CD14-positive monocyte (primary cell): ENCODE measurements around the gene CCNY. TPM values are rescaled to one million over a fixed set of nuclear protein-coding genes. Genes with fewer than 3 reads are reported as not detected.
A peak's percentile ranks its signal among the peaks of the same experiment; 100 is the strongest.

Source experiments
- DNase-seq, 3 donors: peaks; one replicate each; pipeline ENCODE4 v3.0.0-alpha.2; 2011 to 2022
- H2AFZ ChIP-seq: 2 replicates; pipeline ENCODE4 v1.6.0; 2012; ENCODE audit warnings: mild to moderate bottlenecking, low read depth, low read length, inconsistent platforms; ENCODE audit not compliant: insufficient read depth, poor library complexity, severe bottlenecking
- H3K27ac ChIP-seq, 2 donors: 1 replicate in 1 of 2; 2 replicates in 1 of 2; pipeline ENCODE4 v1.5.1; 2012 to 2013; ENCODE audit warnings: low read length in 2 of 2, control low read depth in 1 of 2, inconsistent platforms in 1 of 2, low read depth in 1 of 2, mild to moderate bottlenecking in 1 of 2
- H3K27me3 ChIP-seq, 2 donors: one replicate each; pipeline versions ENCODE4 v1.6.0 to v1.6.1; 2011 to 2013; ENCODE audit warnings: low read length in 2 of 2; ENCODE audit not compliant: control insufficient read depth in 2 of 2, insufficient read depth in 2 of 2
- H3K36me3 ChIP-seq, 2 donors: replicated peaks in 1 of 2; 1 replicate in 1 of 2; 2 replicates in 1 of 2; pipeline versions ENCODE4 v1.5.1 to v1.6.1; 2012 to 2013; ENCODE audit warnings: low read length in 2 of 2, control low read depth in 1 of 2, inconsistent platforms in 1 of 2, mild to moderate bottlenecking in 1 of 2; ENCODE audit not compliant: insufficient read depth in 2 of 2, control insufficient read depth in 1 of 2
- H3K4me1 ChIP-seq, 2 donors: 1 replicate in 1 of 2; 2 replicates in 1 of 2; pipeline versions ENCODE4 v1.5.1 to v1.6.1; 2012 to 2013; ENCODE audit warnings: low read length in 2 of 2, control low read depth in 1 of 2, inconsistent platforms in 1 of 2, mild to moderate bottlenecking in 1 of 2, moderate library complexity in 1 of 2; ENCODE audit not compliant: insufficient read depth in 2 of 2, control insufficient read depth in 1 of 2
- H3K4me2 ChIP-seq: replicated peaks from 2 replicates; pipeline ENCODE3; 2012; ENCODE audit warnings: low read length, moderate library complexity, mild to moderate bottlenecking; ENCODE audit not compliant: poor library complexity, severe bottlenecking; ENCODE audit errors: extremely low read depth
- H3K4me3 ChIP-seq, 3 experiments: fragments of 200-600 bp in 1 of 3; sonication (generic) in 1 of 3; replicated peaks in 1 of 3; 1 replicate in 2 of 3; 2 replicates in 1 of 3; pipeline ENCODE4 v1.5.1; 2011 to 2013; ENCODE audit warnings: low read length in 3 of 3, mild to moderate bottlenecking in 3 of 3, control low read depth in 2 of 3, low read depth in 2 of 3, inconsistent platforms in 1 of 3, moderate library complexity in 1 of 3
- H3K79me2 ChIP-seq: 2 replicates; pipeline ENCODE4 v1.6.0; 2012; ENCODE audit warnings: mild to moderate bottlenecking, control low read depth, inconsistent platforms, low read length, moderate library complexity; ENCODE audit not compliant: insufficient read depth
- H3K9ac ChIP-seq: 2 replicates; pipeline ENCODE4 v1.6.0; 2017; ENCODE audit warnings: low read length, mild to moderate bottlenecking; ENCODE audit not compliant: insufficient read depth, poor library complexity, severe bottlenecking
- H3K9me3 ChIP-seq, 2 donors: replicated peaks in 1 of 2; 1 replicate in 1 of 2; 2 replicates in 1 of 2; pipeline versions ENCODE4 v1.5.1 to v1.6.1; 2012 to 2013; ENCODE audit warnings: low read length in 2 of 2, control low read depth in 1 of 2; ENCODE audit not compliant: control insufficient read depth in 1 of 2, insufficient read depth in 1 of 2
- H4K20me1 ChIP-seq: 2 replicates; pipeline ENCODE4 v1.6.0; 2012; ENCODE audit warnings: mild to moderate bottlenecking, low read length, control low read depth, moderate library complexity; ENCODE audit not compliant: insufficient read depth
- H3K27ac Mint-ChIP-seq, 7 donors: one replicate each; pipeline ENCODE4 v1.8.0; 2020; ENCODE audit warnings: mild to moderate bottlenecking in 7 of 7, mixed read lengths in 7 of 7, moderate library complexity in 6 of 7, inconsistent platforms in 2 of 7
- H3K27me3 Mint-ChIP-seq, 3 donors: one replicate each; pipeline ENCODE4 v1.8.0; 2021 to 2022; ENCODE audit warnings: low read depth in 3 of 3, mild to moderate bottlenecking in 3 of 3, mixed read lengths in 3 of 3, moderate library complexity in 3 of 3, inconsistent platforms in 1 of 3
- H3K36me3 Mint-ChIP-seq, 2 donors: one replicate each; pipeline ENCODE4 v1.8.0; 2020; ENCODE audit warnings: mixed read lengths in 2 of 2, inconsistent platforms in 1 of 2, mild to moderate bottlenecking in 1 of 2
- H3K4me1 Mint-ChIP-seq: one replicate; pipeline ENCODE4 v1.8.0; 2020; ENCODE audit warnings: mild to moderate bottlenecking, mixed read lengths
- H3K4me3 Mint-ChIP-seq, 2 donors: one replicate each; pipeline ENCODE4 v1.8.0; 2020; ENCODE audit warnings: mild to moderate bottlenecking in 2 of 2, mixed read lengths in 2 of 2, moderate library complexity in 1 of 2
- H3K9me3 Mint-ChIP-seq, 7 donors: one replicate each; pipeline ENCODE4 v1.8.0; 2020 to 2022; ENCODE audit warnings: mixed read lengths in 7 of 7, mild to moderate bottlenecking in 6 of 7, moderate library complexity in 6 of 7, inconsistent platforms in 2 of 7
- WGBS: methylation state at CpG from one replicate; pipeline ENCODE4 v1.1.5; 2013; ENCODE audit warnings: missing lambda C conversion rate; ENCODE audit not compliant: insufficient coverage; 5-methylcytosine and 5-hydroxymethylcytosine counted together
- intact Hi-C, 2 donors: fragments of 100-400 bp; cut with micrococcal nuclease; formaldehyde crosslinking; loops; one replicate each; pipeline versions ENCODE4 v1.15.0 to v1.15.1; 2023
- polyA plus RNA-seq, 3 donors: library from polyadenylated mRNA; depleted of rRNA in 1 of 3; unstranded in 2 of 3; stranded (reverse) in 1 of 3; fragments of 300-500 nt in 2 of 3; fragments of >200 nt in 1 of 3; fragmentation: Illumina TruSeq in 2 of 3; gene quantifications; 1 replicate in 2 of 3; 2 replicates in 1 of 3; pipeline ENCODE4 v1.2.3, GENCODE V29; 2012 to 2021
- TF ChIP-seq, protein P1 (sequence below): fragments of 200-600 bp; IDR thresholded peaks from one replicate; pipeline ENCODE4 v1.8.0; 2022; ENCODE audit warnings: antibody characterized with exemption, mild to moderate bottlenecking

CCNY gene
- polyA plus RNA-seq, 3 donors = 39.9 to 116 (median 64.8) TPM

DNA sequence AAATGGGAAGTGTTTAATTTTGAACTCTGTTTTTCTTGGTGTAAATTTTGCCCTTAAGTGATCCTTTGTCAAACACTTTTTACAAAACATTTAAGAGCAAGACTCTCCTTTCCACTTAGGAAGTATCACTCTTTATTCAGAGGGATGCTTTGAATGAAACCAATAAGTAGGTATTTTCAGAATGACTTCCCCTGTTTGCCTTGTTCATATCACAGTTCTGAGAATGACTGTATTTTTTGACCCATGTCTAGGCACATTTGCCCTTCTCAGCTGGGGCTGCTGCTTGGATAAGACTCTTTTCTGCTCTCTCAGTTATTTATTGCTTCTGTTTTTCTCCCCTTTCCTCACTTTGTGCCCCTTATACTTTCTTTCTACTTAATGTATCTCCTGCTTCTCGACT lies 98.2 kb downstream of the CCNY start:
- peaks cover 14 to 21% of the 10 kb centered on the region in 2 donors for H3K36me3 Mint-ChIP-seq

DNA sequence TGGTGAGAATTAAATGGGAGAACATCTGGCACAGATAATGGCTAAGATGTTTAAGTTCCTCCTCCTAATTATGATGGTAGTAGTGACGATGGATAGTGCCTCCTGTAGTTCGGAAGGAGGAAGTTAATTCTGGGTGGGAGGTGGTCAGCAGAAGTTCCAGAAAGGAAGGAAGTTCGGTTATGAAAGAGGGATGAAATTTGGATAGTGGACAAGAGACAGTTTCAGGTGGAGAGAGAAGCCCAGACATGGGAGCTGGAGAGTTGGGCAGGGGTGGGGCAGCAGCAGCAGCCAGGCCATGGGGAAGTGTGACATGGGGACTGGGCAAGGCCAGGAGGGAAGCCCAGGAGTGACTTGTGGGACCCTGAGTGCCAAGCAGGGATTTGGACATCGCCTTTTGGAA lies 99.5 kb downstream of the CCNY start:
- H3K9me3 ChIP-seq = peaks cover 0 to 14% of the 10 kb centered on the region in 2 donors
- no peak overlapping the region for H3K9ac ChIP-seq
- DNase-seq = peak; percentile 38 to 65 (median 47)
- Mint-ChIP-seq H3K27ac (peak overlapping the region; percentile 72 to 92 (median 88)), H3K36me3 (peaks cover 17 to 22% of the 10 kb centered on the region in 2 donors), H3K27me3 (no peaks in the 10 kb centered on the region), H3K4me3 (peak overlapping the region in 1 of 2 donors; percentile 63), H3K9me3 (peaks cover 10 to 22% (median 15%) of the 10 kb centered on the region in 7 donors), H3K4me1 (peaks cover 68% of the 10 kb centered on the region)
- H2AFZ ChIP-seq = no peak overlapping the region
- H3K79me2 ChIP-seq = peaks cover 97% of the 10 kb centered on the region
- intact Hi-C loops = loop anchor here in 1 of 2 donors (5.0 kb wide), 1 partner anchor 49 kb away; no protein-coding TSS in a partner anchor
- TF ChIP-seq, protein P1, sequence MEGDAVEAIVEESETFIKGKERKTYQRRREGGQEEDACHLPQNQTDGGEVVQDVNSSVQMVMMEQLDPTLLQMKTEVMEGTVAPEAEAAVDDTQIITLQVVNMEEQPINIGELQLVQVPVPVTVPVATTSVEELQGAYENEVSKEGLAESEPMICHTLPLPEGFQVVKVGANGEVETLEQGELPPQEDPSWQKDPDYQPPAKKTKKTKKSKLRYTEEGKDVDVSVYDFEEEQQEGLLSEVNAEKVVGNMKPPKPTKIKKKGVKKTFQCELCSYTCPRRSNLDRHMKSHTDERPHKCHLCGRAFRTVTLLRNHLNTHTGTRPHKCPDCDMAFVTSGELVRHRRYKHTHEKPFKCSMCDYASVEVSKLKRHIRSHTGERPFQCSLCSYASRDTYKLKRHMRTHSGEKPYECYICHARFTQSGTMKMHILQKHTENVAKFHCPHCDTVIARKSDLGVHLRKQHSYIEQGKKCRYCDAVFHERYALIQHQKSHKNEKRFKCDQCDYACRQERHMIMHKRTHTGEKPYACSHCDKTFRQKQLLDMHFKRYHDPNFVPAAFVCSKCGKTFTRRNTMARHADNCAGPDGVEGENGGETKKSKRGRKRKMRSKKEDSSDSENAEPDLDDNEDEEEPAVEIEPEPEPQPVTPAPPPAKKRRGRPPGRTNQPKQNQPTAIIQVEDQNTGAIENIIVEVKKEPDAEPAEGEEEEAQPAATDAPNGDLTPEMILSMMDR = no peak
- peaks cover 29 to 39% of the 10 kb centered on the region in 2 donors for H3K4me1 ChIP-seq
- no peaks in the 10 kb centered on the region for H3K36me3 ChIP-seq
- no peaks in the 10 kb centered on the region for H3K27me3 ChIP-seq
- H3K27ac ChIP-seq = peak overlapping the region; percentile 70 to 79
- H3K4me2 ChIP-seq = peak overlapping the region; percentile 29
- H4K20me1 ChIP-seq = peaks cover 16% of the 10 kb centered on the region
- WGBS = 0% methylated on average over 1 of the region's 4 CpGs
- peak overlapping the region in 1 of 3 experiments; percentile 17 for H3K4me3 ChIP-seq

More for the DNA sequence above, 98.2 kb downstream of the CCNY start:
- no peak for DNase-seq
- WGBS = no CpG with 5 or more reads among the region's 1 CpG
- H3K27ac Mint-ChIP-seq = peak overlapping the region; percentile 34 to 90 (median 73)
- H3K4me3 Mint-ChIP-seq = no peak overlapping the region
- peaks cover 0 to 4% of the 10 kb centered on the region in 2 donors for H3K9me3 ChIP-seq
- no peaks in the 10 kb centered on the region for H3K27me3 Mint-ChIP-seq
- H3K4me2 ChIP-seq = no peak overlapping the region
- peaks cover 20% of the 10 kb centered on the region for H4K20me1 ChIP-seq
- no peak overlapping the region for H3K9ac ChIP-seq
- H3K79me2 ChIP-seq = peaks cover 96% of the 10 kb centered on the region
- H3K27me3 ChIP-seq = no peaks in the 10 kb centered on the region
- H2AFZ ChIP-seq = no peak overlapping the region
- H3K9me3 Mint-ChIP-seq = peaks cover 9 to 16% (median 11%) of the 10 kb centered on the region in 7 donors
- no peak overlapping the region for H3K4me3 ChIP-seq
- intact Hi-C loops = no loop called here
- peak overlapping the region; percentile 16 to 79 for H3K27ac ChIP-seq
- peaks cover 29 to 39% of the 10 kb centered on the region in 2 donors for H3K4me1 ChIP-seq
- TF ChIP-seq, protein P1 = no peak
- peaks cover 64% of the 10 kb centered on the region for H3K4me1 Mint-ChIP-seq
- no peaks in the 10 kb centered on the region for H3K36me3 ChIP-seq
